Measurements from ENCODE around the gene BTG1.

GRCh38 chr12:92096346-92097136 lies 49.1 kb downstream of the BTG1 start:
- no peak for TF ChIP-seq CTCF (conservative IDR thresholded peaks at IDR 0.05; ENCODE audit: low read length)
- no peak for TF ChIP-seq EZH2phosphoT487 (IDR thresholded peaks at IDR 0.05; ENCODE audit: borderline replicate concordance)

Measured in Loucy (cell line).